Caco-2 (cell line): ENCODE results near the gene MYOD1. TPM values are rescaled to one million over a fixed set of nuclear protein-coding genes. Genes with fewer than 3 reads are reported as not detected.

Source experiments
- BruUV-seq: library from RNA; stranded (reverse); fragments of 400-500 nt; replicated peaks from 2 replicates; lab custom pipeline; 2021; lab: Mats Ljungman, UMichigan
- CTCF ChIA-PET: fragments of 300-600 bp; sonication (Branson Sonifier 250); formaldehyde crosslinking; loops from one replicate; lab custom pipeline; 2022; ENCODE audit warnings: antibody characterized with exemption; lab: Charles Lee
- POLR2A ChIA-PET: fragments of 300-600 bp; sonication (Branson Sonifier 250); formaldehyde crosslinking; loops from one replicate; lab custom pipeline; 2022; ENCODE audit warnings: antibody characterized with exemption; lab: Charles Lee
- DNase-seq, 2 experiments: peaks; one replicate each; pipeline versions ENCODE4 v3.0.0 to v3.0.0-alpha.2; 2020 to 2022
- H3K27me3 ChIP-seq: replicated peaks from 2 replicates; pipeline ENCODE4 v1.6.0; 2011; ENCODE audit warnings: low read length; ENCODE audit not compliant: control insufficient read depth, insufficient read depth
- H3K36me3 ChIP-seq: 2 replicates; pipeline ENCODE4 v1.5.1; 2011; ENCODE audit warnings: low read length; ENCODE audit not compliant: control insufficient read depth, insufficient read depth
- H3K4me1 ChIP-seq: fragments of 250-450 bp; sonication (Bioruptor Pico); 2 replicates; pipeline ENCODE4 v1.5.1; 2020; ENCODE audit warnings: mild to moderate bottlenecking
- H3K4me3 ChIP-seq: 2 replicates; pipeline ENCODE4 v1.5.1; 2011; ENCODE audit warnings: low read depth, mild to moderate bottlenecking, control low read depth, low read length
- H3K9me3 ChIP-seq: fragments of 250-450 bp; sonication (Bioruptor Pico); 2 replicates; pipeline ENCODE4 v1.5.1; 2020; ENCODE audit warnings: mild to moderate bottlenecking, moderate library complexity
- H3K27ac Mint-ChIP-seq: one replicate; pipeline ENCODE4 v1.8.0; 2022; ENCODE audit warnings: mixed read lengths; ENCODE audit not compliant: unreplicated experiment
- H3K27me3 Mint-ChIP-seq: one replicate; pipeline ENCODE4 v1.8.0; 2022; ENCODE audit warnings: mixed read lengths; ENCODE audit not compliant: insufficient read depth, unreplicated experiment
- H3K36me3 Mint-ChIP-seq: one replicate; pipeline ENCODE4 v1.8.0; 2022; ENCODE audit warnings: mild to moderate bottlenecking, mixed read lengths; ENCODE audit not compliant: insufficient read depth, unreplicated experiment
- H3K4me1 Mint-ChIP-seq: one replicate; pipeline ENCODE4 v1.8.0; 2022; ENCODE audit warnings: low read depth, mixed read lengths; ENCODE audit not compliant: unreplicated experiment
- H3K4me3 Mint-ChIP-seq: one replicate; pipeline ENCODE4 v1.8.0; 2022; ENCODE audit warnings: mild to moderate bottlenecking, moderate library complexity, mixed read lengths; ENCODE audit not compliant: unreplicated experiment
- H3K9me3 Mint-ChIP-seq: one replicate; pipeline ENCODE4 v1.8.0; 2022; ENCODE audit warnings: mixed read lengths; ENCODE audit not compliant: unreplicated experiment
- CTCF ChIP-seq, 2 experiments: fragments of 200-600 bp in 1 of 2; IDR thresholded peaks; 1 replicate in 1 of 2; 2 replicates in 1 of 2; pipeline versions ENCODE4 v1.5.1 to v1.8.0; 2011 to 2022; ENCODE audit warnings: antibody characterized with exemption in 1 of 2, control low read depth in 1 of 2, inconsistent platforms in 1 of 2, low read depth in 1 of 2, low read length in 1 of 2, mild to moderate bottlenecking in 1 of 2, moderate library complexity in 1 of 2; ENCODE audit not compliant: insufficient read depth in 1 of 2, severe bottlenecking in 1 of 2, unreplicated experiment in 1 of 2
- intact Hi-C: fragments of 100-400 bp; cut with micrococcal nuclease; formaldehyde crosslinking; loops from one replicate; pipeline ENCODE4 v1.10.0; 2022; ENCODE audit not compliant: unreplicated experiment
- total RNA-seq: library from RNA; stranded (reverse); gene quantifications from 2 replicates; pipeline ENCODE4 v1.2.3, GENCODE V29; 2022

Gene MYOD1
- total RNA-seq, 1 experiment from 2014 or later, result not detected

GRCh38 chr11:17748044-17748443 lies 28.7 kb downstream of the MYOD1 start:
- H3K27ac Mint-ChIP-seq, result no peak overlapping the region
- ChIA-PET CTCF (no interaction called here), POLR2A (no interaction called here)
- H3K36me3 Mint-ChIP-seq, result no peaks in the 10 kb centered on the region
- H3K27me3 Mint-ChIP-seq, result peaks cover 23% of the 10 kb centered on the region
- intact Hi-C loops, result no loop called here
- no peak for DNase-seq
- Histone ChIP-seq H3K36me3 (no peaks in the 10 kb centered on the region), H3K4me3 (no peak overlapping the region), H3K27me3 (no peaks in the 10 kb centered on the region; the same call in 1 of the 2 replicates), H3K9me3 (no peaks in the 10 kb centered on the region), H3K4me1 (no peaks in the 10 kb centered on the region)
- BruUV-seq, result no TSS peak
- no peak for TF ChIP-seq CTCF (IDR thresholded peaks at IDR 0.05; ENCODE audit: insufficient read depth in 1 of 2, low read depth in 1 of 2, low read length in 1 of 2, severe bottlenecking in 1 of 2, unreplicated experiment in 1 of 2)
- no peaks in the 10 kb centered on the region for H3K9me3 Mint-ChIP-seq
- H3K4me3 Mint-ChIP-seq, result no peak overlapping the region
- no peaks in the 10 kb centered on the region for H3K4me1 Mint-ChIP-seq

GRCh38 chr11:17748761-17749721 lies 29.7 kb downstream of the MYOD1 start:
- Mint-ChIP-seq H3K27me3 (peaks cover 23% of the 10 kb centered on the region), H3K4me3 (no peak overlapping the region), H3K9me3 (no peaks in the 10 kb centered on the region), H3K27ac (no peak overlapping the region), H3K36me3 (no peaks in the 10 kb centered on the region), H3K4me1 (no peaks in the 10 kb centered on the region)
- intact Hi-C loops, result no loop called here
- no TSS peak for BruUV-seq
- no peaks in the 10 kb centered on the region for H3K9me3 ChIP-seq
- no peak for TF ChIP-seq CTCF (IDR thresholded peaks at IDR 0.05; ENCODE audit: insufficient read depth in 1 of 2, low read depth in 1 of 2, low read length in 1 of 2, severe bottlenecking in 1 of 2, unreplicated experiment in 1 of 2)
- no peaks in the 10 kb centered on the region for H3K36me3 ChIP-seq
- no peaks in the 10 kb centered on the region for H3K4me1 ChIP-seq
- H3K27me3 ChIP-seq, result no peaks in the 10 kb centered on the region; the same call in 1 of the 2 replicates
- H3K4me3 ChIP-seq, result no peak overlapping the region
- POLR2A ChIA-PET, result no interaction called here
- CTCF ChIA-PET, result no interaction called here
- DNase-seq, result peak in 1 of 2 experiments; percentile 31

- H3K36me3 Mint-ChIP-seq, result no peaks in the 10 kb centered on the region
- BruUV-seq, result no TSS peak
- H3K27ac Mint-ChIP-seq, result no peak overlapping the region
- Histone ChIP-seq H3K36me3 (no peaks in the 10 kb centered on the region), H3K4me3 (no peak overlapping the region), H3K4me1 (no peaks in the 10 kb centered on the region), H3K27me3 (no peaks in the 10 kb centered on the region; the same call in 1 of the 2 replicates), H3K9me3 (no peaks in the 10 kb centered on the region)
- intact Hi-C loops, result no loop called here
- DNase-seq, result peak in 1 of 2 experiments; percentile 14
- POLR2A ChIA-PET, result interaction anchor here (0.5 kb wide), 1 partner anchor 876 kb away, joined by 4 read pairs; no protein-coding TSS in a partner anchor
- TF ChIP-seq CTCF (IDR thresholded peaks at IDR 0.05; ENCODE audit: insufficient read depth in 1 of 2, low read depth in 1 of 2, low read length in 1 of 2, severe bottlenecking in 1 of 2, unreplicated experiment in 1 of 2), result no peak
- no peak overlapping the region for H3K4me3 Mint-ChIP-seq
- peaks cover 28% of the 10 kb centered on the region for H3K27me3 Mint-ChIP-seq
- H3K4me1 Mint-ChIP-seq, result no peaks in the 10 kb centered on the region
- H3K9me3 Mint-ChIP-seq, result no peaks in the 10 kb centered on the region
- CTCF ChIA-PET, result no interaction called here
Measured at GRCh38 chr11:17750013-17750800, 30.8 kb downstream of the MYOD1 start.
